Kidney epithelial cell (primary cell): ENCODE measurements around the gene CDKAL1. TPM values are rescaled to one million over a fixed set of nuclear protein-coding genes. Genes with fewer than 3 reads are reported as not detected.
"Not testable (repeated sequence)": the region's sequence is repeated elsewhere in the genome, so short reads cannot be mapped to it uniquely, and the experiment has no call there.

ENCODE experiments used
- DNase-seq: peaks from one replicate; pipeline ENCODE4 v3.0.0-alpha.2; 2010; ENCODE audit warnings: low read depth
- H3K27me3 ChIP-seq: 2 replicates; pipeline ENCODE4 v1.6.0; 2011; ENCODE audit warnings: low read length; ENCODE audit not compliant: control insufficient read depth, insufficient read depth
- H3K36me3 ChIP-seq: 2 replicates; pipeline ENCODE4 v1.5.1; 2011; ENCODE audit warnings: low read length; ENCODE audit not compliant: control insufficient read depth, insufficient read depth
- H3K4me3 ChIP-seq: 2 replicates; pipeline ENCODE4 v1.5.1; 2011; ENCODE audit warnings: low read depth, mild to moderate bottlenecking, control low read depth, low read length
- CTCF ChIP-seq: IDR thresholded peaks from 2 replicates; pipeline ENCODE4 v1.5.1; 2011; ENCODE audit warnings: mild to moderate bottlenecking, moderate library complexity, low read length, control low read depth, inconsistent platforms; ENCODE audit not compliant: insufficient read depth, poor library complexity, severe bottlenecking
- total RNA-seq: library from RNA; depleted of rRNA; stranded (reverse); fragments of >200 nt; gene quantifications from 2 replicates; pipeline ENCODE4 v1.2.3, GENCODE V29; 2015

CDKAL1 gene
- total RNA-seq, 1 donor from 2014 or later: 15.0 TPM

- no peak for TF ChIP-seq CTCF
- Histone ChIP-seq H3K36me3 (no peaks in the 10 kb centered on the region), H3K4me3 (no peak overlapping the region), H3K27me3 (no peaks in the 10 kb centered on the region)
- DNase-seq: no peak
Observed at GRCh38 chr6:20604159-20604558, 69.9 kb downstream of the CDKAL1 start.

GRCh38 chr6:20605061-20605460 is 70.8 kb downstream of the CDKAL1 start:
- no peaks in the 10 kb centered on the region for H3K36me3 ChIP-seq
- no peak for TF ChIP-seq CTCF
- no peak overlapping the region for H3K4me3 ChIP-seq
- H3K27me3 ChIP-seq: no peaks in the 10 kb centered on the region
- DNase-seq: no peak

GRCh38 chr6:20605581-20605980 is 71.3 kb downstream of the CDKAL1 start:
- DNase-seq: peak; percentile 64
- Histone ChIP-seq H3K36me3 (no peaks in the 10 kb centered on the region), H3K4me3 (no peak overlapping the region), H3K27me3 (no peaks in the 10 kb centered on the region)
- TF ChIP-seq CTCF: no peak

GRCh38 chr6:20606831-20607230 is 72.6 kb downstream of the CDKAL1 start:
- TF ChIP-seq CTCF: no peak
- no peak overlapping the region for H3K4me3 ChIP-seq
- no peak for DNase-seq
- H3K27me3 ChIP-seq: no peaks in the 10 kb centered on the region
- H3K36me3 ChIP-seq: no peaks in the 10 kb centered on the region

DNA sequence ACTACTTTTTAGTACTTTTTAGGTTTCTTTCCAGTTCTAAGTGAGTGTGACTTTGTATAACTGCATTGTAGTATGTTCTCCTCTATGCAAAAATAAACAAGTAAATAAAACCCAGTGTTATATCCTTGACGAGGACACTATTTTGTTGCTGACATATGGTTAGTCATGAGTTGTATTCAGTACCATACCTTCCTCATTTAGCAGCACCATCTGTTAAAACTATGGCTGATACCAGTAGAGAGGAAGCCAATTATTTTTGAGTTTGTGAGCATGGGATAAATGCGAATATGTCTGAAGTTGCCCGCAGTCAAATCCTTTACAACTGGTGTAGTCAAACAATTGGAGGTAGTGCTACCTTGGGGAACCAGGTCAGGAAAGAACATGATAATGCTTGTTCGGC is 74.1 kb downstream of the CDKAL1 start:
- Histone ChIP-seq H3K4me3 (no peak overlapping the region), H3K36me3 (no peaks in the 10 kb centered on the region), H3K27me3 (no peaks in the 10 kb centered on the region)
- DNase-seq: no peak
- TF ChIP-seq CTCF: no peak

GRCh38 chr6:20608905-20609304 is 74.6 kb downstream of the CDKAL1 start:
- no peak overlapping the region for H3K4me3 ChIP-seq
- no peak for TF ChIP-seq CTCF
- no peak for DNase-seq
- H3K36me3 ChIP-seq: no peaks in the 10 kb centered on the region
- no peaks in the 10 kb centered on the region for H3K27me3 ChIP-seq

GRCh38 chr6:20609924-20610323 is 75.7 kb downstream of the CDKAL1 start:
- H3K36me3 ChIP-seq, DNase-seq, H3K27me3 ChIP-seq, H3K4me3 ChIP-seq: not testable (repeated sequence)
